Fibroblast of skin of left biceps (primary cell): ENCODE measurements around the gene RTN4RL1.
A peak's percentile ranks its signal among the peaks of the same experiment; 100 is the strongest.

ENCODE experiments used
- DNase-seq, 2 experiments: peaks; one replicate each; pipeline ENCODE4 v3.0.0-alpha.2; 2013; ENCODE audit warnings: low read depth in 2 of 2

The RTN4RL1 gene

DNA sequence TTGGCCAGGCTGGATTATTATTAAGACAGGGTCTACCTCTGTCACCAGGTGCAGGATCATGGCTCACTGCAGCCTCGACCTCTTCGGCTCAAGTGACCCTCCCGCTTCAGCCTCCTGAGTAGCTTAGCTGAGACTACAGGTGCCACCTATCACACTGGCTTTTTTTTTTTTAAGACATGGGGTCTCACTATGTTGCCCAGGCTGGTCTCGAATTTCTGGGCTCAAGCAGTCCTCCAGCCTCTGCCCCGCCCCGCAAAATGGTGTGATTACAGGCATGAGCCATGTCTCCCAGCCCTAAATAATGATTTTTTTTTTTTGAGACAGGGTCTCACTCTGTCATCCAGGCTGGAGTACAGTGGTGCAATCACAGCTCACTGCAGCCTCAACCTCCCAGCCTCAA is 22.5 kb upstream of the RTN4RL1 start:
- DNase-seq: no peak

DNA sequence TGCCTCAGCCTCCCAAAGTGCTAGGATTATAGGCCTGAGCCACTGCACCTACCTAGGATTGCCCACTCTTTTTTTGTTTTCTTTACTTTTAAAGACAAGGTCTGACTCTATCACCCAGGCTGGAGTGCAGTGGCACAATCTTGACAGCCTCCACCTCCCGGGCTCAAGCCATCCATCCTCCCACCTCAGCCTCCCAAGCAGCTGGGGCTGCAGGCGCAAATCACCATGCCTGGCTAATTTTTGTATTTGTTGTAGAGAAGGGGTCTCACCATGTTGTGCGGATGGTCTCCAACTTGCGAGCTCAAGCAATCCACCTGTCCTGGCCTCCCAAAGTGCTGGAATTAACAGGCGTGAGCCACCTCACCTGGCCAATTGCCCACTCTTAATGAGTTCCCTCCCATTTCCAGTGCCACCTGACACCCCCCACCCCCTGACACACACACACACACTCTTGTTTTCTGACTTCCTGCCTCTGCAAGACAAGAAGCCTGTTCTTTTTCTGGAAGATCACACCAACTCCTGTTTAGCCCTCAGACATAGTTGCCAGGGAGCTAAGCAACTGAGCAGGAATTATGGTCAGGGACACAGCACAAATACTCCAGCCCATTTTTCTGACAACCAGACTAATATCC is 19.2 kb upstream of the RTN4RL1 start:
- DNase-seq: no peak

DNA sequence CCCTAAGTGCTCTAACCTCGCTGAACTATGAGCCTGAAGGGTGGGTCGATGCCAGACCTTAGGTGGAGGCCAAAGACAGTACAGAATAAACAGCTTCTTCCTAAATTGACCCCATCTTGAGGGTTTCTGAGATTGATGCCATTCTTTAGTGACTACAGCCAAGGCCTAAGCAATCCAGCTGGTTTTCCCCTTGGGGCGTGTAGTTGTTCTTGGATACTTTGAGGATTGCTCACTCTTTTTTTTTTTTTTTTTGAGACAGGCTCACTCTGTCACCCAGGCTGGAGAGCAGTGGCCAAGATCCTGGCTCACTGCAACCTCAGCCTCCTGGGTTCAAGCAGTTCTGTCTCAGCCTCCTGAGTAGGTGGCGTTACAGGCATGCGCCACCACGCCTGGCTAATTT is 18.7 kb upstream of the RTN4RL1 start:
- no peak for DNase-seq

DNA sequence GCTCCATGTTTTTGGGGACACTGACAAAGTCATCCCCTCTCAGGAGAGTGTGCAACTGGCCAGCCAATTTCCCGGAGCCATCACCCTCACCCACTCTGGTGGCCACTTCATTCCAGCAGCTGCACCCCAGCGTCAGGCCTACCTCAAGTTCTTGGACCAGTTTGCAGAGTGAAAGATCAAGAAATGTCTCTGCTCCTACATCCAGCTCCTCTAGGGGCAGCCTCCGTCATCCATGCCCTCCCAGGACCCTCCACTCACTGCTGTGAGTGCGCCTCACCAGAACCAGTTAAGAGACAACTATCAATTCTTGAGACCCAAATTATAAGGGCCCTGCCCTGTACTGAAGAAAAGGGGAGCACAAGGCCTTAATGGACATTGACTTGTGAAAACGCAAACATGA is 17.8 kb upstream of the RTN4RL1 start:
- no peak for DNase-seq

DNA sequence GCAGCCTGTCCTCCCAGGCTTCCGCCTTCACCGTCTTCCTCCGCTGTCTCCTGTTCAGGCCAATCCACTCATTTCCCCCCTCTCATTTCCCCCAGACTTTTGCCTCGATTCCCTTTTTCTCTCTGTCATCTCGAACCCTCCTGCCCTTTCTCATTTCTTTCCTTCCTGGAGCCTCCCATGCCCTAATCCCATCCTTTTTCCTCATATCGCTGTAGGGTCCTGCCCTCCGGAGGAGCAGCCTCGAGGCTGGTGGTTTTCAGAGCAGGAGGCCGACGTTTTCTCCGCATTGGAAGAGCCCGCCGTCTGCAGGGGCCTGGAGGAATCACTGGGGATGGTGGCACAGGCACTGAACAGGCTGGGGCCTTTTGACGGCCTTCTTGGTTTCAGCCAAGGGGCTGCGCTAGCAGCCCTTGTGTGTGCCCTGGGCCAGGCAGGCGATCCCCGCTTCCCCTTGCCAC is 17.3 kb upstream of the RTN4RL1 start:
- DNase-seq: no peak

DNA sequence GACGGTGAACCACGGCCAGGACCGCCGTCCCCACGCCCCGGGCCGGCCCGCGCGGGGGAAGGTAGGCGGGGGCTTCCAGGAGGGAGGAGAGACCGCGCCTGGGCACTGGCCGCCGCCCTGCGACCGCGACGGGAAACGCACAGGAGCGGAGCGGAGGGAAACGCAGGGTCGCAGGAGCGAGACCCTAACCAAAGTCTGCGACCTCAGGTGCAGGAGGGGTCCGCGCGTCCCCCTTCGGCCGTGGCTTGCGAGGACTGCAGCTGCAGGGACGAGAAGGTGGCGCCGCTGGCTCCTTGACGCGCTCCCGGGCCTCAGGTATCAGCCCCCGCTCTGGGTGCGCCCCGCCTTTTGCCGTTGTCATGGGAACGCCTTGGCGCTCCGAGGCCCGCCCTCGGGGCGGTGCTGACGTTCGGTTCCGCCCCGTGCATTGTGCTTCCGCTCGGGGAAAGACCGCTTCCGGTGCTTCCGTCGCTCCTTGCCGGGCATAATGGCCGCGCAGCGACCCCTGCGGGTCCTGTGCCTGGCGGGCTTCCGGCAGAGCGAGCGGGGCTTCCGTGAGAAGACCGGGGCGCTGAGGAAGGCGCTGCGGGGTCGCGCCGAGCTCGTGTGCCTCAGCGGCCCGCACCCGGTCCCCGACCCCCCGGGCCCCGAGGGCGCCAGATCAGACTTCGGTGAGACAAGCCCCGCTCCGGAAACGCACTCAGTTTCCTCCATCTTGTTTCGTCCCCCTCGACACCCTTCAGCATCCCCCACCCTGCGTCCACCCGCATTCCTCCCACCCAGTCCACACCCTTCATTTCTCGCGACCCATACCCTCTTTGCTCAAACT is 16.6 kb upstream of the RTN4RL1 start, which contains the start of gene OVCA2:
OVCA2 (plus strand) TSS at position 462 of the 829 bp plus-strand sequence; CDS start at position 488, 26 bp downstream.
- DNase-seq: peak; percentile 81 to 84

DNA sequence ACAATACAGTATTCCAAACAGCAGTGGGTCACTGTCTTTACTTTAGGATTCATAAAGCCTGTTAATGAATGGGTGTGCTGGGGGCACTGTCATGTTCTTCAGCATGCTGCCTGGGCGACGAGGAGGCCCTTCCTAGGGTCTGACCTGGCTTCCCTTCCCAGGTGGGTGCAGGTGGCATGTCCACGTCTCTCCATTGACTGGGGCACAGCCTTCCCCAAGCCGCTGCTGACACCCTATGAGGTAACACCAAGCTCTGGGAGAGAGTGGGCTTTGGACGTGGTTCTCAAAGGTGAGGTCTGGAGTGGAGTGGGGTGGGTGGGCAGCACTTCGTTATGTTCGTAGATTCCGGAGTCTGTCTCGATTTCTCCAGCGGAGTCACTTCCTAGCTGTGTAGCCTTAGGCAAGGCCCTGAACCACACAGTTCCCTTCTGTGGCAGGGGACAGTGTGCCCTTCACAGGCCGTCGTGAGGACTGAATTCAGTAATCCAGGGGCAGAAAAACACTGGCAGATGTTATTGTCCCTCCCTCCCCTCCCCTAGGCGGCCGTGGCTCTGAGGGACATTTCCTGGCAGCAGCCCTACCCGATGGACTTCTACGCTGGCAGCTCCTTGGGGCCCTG is 15.9 kb upstream of the RTN4RL1 start:
- no peak for DNase-seq

DNA sequence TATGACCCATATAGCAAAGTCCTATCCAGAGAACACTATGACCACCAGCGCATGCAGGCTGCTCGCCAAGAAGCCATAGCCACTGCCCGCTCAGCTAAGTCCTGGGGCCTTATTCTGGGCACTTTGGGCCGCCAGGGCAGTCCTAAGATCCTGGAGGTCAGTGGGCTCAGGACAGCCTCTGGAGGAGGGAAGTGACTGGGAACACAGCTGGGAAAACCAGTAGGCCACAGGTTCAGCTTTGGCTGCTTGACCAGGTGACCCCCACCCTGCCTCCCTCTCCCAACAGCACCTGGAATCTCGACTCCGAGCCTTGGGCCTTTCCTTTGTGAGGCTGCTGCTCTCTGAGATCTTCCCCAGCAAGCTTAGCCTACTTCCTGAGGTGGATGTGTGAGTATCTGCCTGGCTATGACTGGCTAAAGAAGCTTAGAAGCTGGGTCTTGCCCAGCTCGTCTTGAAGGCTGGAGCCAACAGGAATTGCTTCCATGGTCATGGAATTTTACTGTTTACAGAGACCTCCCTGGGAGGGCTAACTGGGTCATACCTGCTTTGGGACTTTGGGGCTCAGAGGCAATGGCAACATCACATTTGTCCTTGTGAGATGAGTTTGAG is 15.2 kb upstream of the RTN4RL1 start:
- no peak for DNase-seq

DNA sequence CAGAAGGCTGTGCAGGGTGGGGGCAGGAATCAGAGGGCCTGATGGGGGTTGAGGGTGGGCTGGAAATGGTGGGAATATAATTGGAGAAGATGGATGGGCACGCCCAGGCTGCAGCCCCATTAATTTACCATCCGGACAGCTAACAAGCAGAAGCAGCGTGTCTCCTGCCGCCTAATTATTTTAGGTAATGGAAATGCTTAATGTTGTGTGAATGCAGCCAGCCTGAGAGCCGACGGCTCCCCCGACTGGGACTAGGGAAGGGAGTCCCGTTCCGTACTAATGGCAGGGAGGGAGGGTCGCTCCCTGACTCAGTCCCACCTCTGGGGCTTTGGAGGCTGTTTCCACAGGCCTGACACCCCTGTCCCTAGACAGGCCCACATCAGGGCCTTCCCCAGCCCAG is 12.0 kb upstream of the RTN4RL1 start:
- no peak for DNase-seq

DNA sequence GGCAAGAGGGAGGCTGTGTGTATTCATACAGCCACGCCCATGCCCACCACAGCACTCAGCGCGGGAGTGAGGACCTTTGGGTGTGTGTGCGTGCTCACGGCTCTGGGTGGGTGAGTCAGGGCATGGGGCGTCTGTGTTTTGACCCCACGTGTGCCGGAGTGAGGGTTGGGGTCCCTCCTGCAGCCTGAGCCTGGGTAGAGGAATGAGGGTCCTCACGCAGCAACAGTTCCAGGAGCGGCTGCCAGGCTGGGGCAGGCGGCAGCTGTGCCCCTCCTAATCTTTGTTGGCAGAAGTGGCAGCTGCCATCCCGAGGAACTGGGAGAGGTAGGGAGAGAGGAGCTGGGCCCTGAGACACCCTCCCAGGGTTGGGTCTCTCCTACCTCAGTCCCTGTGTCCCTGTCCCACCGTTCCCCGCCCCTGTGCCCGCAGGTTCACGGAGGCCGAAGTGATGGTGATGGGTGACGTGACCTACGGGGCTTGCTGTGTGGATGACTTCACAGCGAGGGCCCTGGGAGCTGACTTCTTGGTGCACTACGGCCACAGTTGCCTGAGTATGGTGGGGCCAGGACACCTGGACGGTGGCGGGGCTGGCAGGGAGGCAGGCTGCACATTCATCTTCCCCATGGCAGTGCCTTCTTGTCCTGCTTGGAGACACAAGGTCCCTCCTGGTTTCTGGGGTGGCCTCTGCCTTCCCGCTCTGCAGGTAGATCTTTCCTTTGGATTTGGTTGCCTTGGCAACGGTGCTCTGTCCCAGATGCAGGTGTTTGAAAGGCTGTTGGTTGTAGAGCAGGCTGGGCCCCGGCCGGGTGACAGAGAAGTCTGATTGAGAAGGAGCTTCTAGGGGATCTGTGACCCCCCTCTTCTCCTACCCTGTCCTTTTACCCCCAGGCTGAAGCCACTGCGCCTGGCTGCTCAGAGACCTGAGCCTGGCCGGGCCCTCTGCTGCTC is 10.7 kb upstream of the RTN4RL1 start:
- DNase-seq: no peak

DNA sequence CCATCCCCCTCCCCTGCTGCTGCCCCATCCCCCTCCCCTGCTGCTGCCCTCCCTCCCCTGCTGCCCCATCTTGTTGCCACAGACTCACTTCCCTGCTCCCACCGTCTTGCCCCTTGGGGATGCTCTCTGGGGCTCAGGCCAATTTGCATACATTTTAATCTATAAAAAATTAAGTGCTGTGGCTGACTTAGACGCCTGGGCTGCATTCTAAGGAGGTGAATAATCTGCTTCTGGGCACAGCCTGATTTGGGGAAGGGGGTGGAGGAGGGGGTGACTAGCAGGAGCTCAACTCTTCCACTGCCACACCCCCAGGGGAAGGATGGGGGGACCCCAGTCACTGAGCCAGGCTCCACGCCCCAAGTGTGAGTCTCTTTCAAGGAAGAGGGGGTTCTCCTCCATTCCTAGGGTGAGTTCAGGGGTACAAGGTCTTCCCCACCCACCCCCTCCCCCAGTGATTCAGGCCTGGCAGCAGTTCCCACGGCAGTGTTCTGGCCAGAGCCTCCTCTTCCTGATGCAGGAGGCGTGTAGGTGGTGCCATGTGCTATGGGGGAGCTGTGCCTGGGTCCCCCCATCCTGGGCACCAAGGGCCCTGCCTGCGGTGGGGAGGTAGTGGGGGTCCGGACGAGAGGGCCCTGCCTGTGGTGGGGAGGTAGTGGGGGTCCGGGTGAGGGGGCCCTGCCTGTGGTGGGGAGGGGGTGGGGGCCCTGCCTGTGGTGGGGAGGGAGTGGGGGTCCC is 9.8 kb upstream of the RTN4RL1 start:
- DNase-seq: peak; percentile 95 to 96

DNA sequence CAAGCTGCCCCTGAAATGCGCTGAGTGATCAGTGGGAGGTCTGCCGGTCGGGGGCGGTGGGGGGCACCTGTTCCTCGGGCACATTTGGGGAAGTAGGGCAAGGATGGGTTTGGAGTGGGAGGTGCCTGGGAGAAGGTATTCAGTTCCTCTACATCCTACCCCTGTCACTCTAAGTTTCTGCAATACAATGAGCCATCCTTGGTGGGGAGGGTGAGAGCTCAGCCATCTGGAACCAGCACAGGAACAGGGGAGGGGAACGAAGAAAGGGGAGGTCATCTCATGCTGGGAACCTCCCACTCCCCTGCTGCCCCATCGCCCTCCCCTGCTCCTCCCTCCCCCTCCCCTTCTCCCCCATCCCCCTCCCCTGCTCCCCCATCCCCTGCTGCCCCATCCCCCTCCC is 9.0 kb upstream of the RTN4RL1 start:
- peak in 1 of 2 experiments; percentile 72 for DNase-seq

DNA sequence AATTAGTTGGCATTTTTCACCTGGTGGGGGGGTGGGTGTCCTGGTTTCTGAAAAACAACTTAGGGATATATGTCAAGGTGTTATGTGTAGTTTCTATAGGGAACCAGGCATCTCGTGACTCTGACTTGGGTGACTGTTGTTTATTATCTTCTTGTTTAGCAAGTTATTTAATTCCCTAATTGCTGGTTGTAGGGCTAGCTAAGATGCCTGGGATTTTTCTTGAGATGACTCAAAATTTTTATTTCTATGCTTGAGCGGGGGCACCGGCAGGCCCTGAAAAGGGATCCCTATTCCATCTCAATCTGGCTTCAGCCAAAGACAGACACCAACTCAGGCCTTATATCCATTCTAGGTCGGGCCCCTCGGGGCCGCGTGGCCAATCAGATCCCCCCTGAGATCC is 8.0 kb upstream of the RTN4RL1 start:
- DNase-seq: no peak

DNA sequence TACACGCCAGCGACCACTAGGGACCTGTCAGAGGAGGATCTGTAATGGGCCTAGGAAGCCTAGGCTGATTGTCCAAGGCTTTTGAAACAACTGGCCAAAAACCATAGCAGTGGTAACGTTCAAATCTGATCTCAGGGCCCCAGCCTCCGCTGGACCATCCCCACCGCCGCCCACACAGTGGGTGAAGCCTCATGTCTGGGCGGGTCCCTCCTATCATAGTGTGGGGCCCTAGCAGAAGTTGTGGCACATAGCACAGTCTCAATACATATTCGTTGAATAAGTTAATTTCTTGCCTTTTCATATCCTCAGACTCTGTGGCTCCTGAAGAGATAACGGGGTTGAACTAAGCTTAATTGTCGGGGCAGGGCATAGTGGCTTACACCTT is 5.6 kb upstream of the RTN4RL1 start:
- no peak for DNase-seq

DNA sequence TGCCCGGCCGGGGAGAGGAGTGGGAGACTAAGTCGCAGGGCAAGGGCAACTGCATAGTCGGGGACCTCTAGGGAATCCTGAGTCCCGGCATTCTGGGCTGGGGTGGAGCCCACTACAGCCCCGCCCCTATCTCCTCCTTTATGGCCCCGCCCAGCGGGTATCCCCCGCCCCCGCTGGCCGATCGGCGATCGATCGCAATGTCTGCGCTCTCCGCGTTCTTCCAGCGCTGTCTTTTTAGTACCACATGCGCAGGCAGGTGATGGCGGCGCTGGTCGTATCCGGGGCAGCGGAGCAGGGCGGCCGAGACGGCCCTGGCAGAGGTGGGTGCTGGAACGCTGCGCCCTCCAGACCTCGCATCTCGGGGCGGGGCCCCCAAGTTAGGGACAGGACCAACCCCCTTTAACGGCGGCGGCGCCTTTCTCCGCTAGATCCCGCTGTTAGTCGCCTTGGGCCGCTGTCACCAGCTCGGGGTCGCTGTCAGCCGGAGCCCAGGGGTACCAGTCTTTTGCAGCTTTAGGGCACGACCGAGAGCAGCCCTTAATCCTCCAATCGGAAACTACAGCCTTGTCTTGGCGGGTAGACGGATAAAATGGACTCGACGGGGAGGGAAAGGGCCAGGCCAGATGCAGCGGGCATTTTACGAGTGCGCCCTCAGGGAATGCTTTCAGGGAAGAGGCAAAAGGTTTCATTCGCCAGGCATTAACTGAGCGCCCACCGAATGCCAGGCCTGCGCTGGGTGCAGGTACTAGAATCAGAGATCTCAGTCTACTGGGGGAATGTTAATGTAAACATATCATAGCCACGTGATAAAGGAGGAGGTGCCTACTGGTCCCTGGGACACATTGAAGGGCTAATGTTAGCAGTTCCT is 5.0 kb upstream of the RTN4RL1 start, which contains the start of gene DPH1:
DPH1 (plus strand) TSS at position 243 of the 868 bp plus-strand sequence; CDS start at position 260, 17 bp downstream.
- DNase-seq: peak in 1 of 2 experiments; percentile 73

DNA sequence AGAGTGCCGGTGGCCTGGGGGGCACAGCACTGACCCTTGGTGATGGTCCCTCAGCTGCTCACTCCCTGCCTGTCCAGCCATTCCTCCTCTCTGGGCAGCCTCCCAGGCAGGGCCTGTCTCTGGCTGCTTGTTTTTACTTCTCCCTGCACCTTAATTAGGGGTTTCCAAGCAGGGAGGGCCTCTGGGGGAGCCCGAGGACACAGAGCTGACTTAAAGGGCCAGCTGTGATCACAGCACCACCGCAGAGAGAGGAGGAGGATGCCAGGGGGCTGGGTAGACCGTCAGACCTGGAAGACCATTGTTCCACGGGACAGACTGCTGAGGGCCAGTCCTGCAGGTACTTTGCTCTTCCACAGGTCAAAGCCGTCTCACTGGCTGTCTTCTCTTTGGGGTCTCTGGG is 3.6 kb upstream of the RTN4RL1 start:
- no peak for DNase-seq

DNA sequence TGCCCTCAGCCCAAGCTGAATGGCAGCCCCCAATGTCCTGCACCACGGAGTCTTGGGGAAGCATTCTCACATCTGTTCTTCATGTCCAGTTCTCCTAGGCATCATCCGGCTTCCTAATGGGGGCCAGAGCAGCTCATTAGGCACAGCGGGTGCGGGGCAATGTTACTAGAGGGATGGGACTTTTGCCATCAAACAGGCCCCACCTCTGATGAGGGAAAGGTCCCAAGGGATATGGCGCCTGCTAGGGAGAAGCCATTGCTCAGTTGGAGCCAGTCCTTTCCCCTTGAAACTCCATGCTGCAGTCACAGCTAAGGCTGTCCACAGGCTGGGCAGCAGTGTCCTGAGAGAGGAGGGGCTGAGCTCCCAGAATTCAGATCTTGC is 3.1 kb upstream of the RTN4RL1 start:
- no peak for DNase-seq

DNA sequence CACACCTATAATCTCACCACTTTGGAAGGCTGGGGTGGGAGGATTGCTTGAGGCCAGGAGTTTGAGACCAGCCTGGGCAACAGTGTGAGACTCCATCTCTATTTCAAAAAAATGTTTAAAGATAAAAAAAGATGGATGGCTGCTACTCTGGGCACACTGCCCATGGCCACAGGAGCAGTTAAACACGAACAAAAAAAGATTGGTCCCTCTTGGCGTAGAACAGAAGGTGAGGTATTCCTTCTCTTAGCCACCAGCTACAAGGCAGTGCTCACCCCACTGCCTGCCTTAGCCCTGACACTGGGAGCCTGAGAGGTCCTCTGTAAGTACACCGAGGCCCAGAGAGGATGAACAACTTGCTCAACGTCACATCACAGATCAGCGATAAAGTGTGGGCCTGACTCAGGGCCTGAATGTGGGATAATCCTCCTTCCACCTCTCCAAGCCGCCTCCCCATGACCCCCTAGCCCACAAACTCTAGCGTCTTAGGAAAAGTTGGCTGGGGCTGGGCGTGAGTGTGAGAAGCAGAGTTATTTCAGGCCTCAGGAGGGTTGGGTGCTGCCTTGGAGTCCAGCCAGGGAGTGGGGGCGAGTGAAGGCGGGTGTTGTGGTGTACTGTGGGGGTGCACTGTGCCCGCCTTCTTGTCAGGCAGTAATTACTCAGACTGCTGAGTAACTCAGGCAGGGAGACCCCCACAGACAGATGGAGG is 2.5 kb upstream of the RTN4RL1 start:
- DNase-seq: no peak
